Lower leg skin (tissue), 3 donors: ENCODE measurements around the gene TLR2.

Experiments used
- CTCF ChIP-seq, 3 donors: fragments of 450-650 bp; IDR thresholded peaks; one replicate each; pipeline ENCODE4 v1.5.1; 2016; ENCODE audit warnings: antibody characterized with exemption in 3 of 3, mild to moderate bottlenecking in 3 of 3, moderate library complexity in 2 of 3
- POLR2A ChIP-seq, 2 donors: fragments of 450-650 bp; IDR thresholded peaks; one replicate each; pipeline ENCODE4 v1.6.1; 2016 to 2017; ENCODE audit warnings: antibody characterized with exemption in 2 of 2, mild to moderate bottlenecking in 1 of 2, moderate library complexity in 1 of 2

- TF ChIP-seq CTCF (IDR thresholded peaks at IDR 0.05) (no peak), POLR2A (IDR thresholded peaks at IDR 0.05) (no peak)
These were observed 20.4 kb downstream of the TLR2 start for GRCh38 chr4:153704522-153704921.
